Prostate gland (tissue), 2 donors: ENCODE results near the gene PSMD13. TPM values are rescaled to one million over a fixed set of nuclear protein-coding genes. Genes with fewer than 3 reads are reported as not detected.

Experiments used
- DNase-seq: peaks from one replicate; pipeline ENCODE4 v3.0.0-alpha.2; 2019; ENCODE audit warnings: low spot score
- H3K27ac ChIP-seq, 2 donors: fragments of 200-600 bp; sonication (generic); 2 replicates each; pipeline ENCODE4 v1.5.1; 2017 to 2019
- H3K27me3 ChIP-seq: fragments of 200-600 bp; sonication (generic); replicated peaks from 2 replicates; pipeline ENCODE4 v1.5.1; 2019; ENCODE audit not compliant: insufficient read depth
- H3K36me3 ChIP-seq, 2 donors: fragments of 200-600 bp; sonication (generic); 1 replicate in 1 of 2; 2 replicates in 1 of 2; pipeline versions ENCODE4 v1.5.1 to v1.8.1; 2017 to 2019
- H3K4me1 ChIP-seq: fragments of 200-600 bp; sonication (generic); replicated peaks from 2 replicates; pipeline ENCODE4 v1.5.1; 2019
- H3K4me3 ChIP-seq, 2 donors: fragments of 200-600 bp; sonication (generic); 2 replicates each; pipeline ENCODE4 v1.5.1; 2017 to 2019
- H3K9me3 ChIP-seq: fragments of 200-600 bp; sonication (generic); 2 replicates; pipeline ENCODE4 v1.5.1; 2017
- CTCF ChIP-seq, 4 experiments: fragments of 200-600 bp in 2 of 4; fragments of 450-650 bp in 2 of 4; sonication (generic) in 2 of 4; IDR thresholded peaks; 1 replicate in 3 of 4; 2 replicates in 1 of 4; pipeline ENCODE4 v1.5.1; 2016 to 2019; ENCODE audit warnings: antibody characterized with exemption in 4 of 4, mild to moderate bottlenecking in 2 of 4, moderate library complexity in 2 of 4
- POLR2A ChIP-seq: fragments of 450-650 bp; IDR thresholded peaks from one replicate; pipeline ENCODE4 v1.6.1; 2016; ENCODE audit warnings: antibody characterized with exemption, mild to moderate bottlenecking
- POLR2AphosphoS5 ChIP-seq: sonication (generic); formaldehyde crosslinking; IDR thresholded peaks from one replicate; pipeline ENCODE4 v1.6.1; 2017; ENCODE audit warnings: antibody characterized with exemption
- whole genome bisulfite sequencing: methylation state at CpG from one replicate; pipeline ENCODE4 v1.1.5; 2018; 5-methylcytosine and 5-hydroxymethylcytosine counted together
- intact Hi-C: fragments of 100-400 bp; cut with DNase I; formaldehyde crosslinking; loops from one replicate; pipeline ENCODE4 v1.14.2; 2022
- total RNA-seq, 2 donors: library from RNA; depleted of rRNA; stranded (reverse); fragments of >200 nt; gene quantifications; one replicate each; pipeline ENCODE4 v1.1.0, GENCODE V29; 2016

Gene PSMD13
- total RNA-seq, 2 donors from 2014 or later = 87.4 to 129 TPM

- no peak for DNase-seq
- Histone ChIP-seq H3K36me3 (peaks cover 7 to 12% of the 10 kb centered on the region in 2 donors), H3K9me3 (no peaks in the 10 kb centered on the region), H3K4me3 (no peak overlapping the region), H3K27me3 (no peaks in the 10 kb centered on the region), H3K27ac (no peak overlapping the region), H3K4me1 (no peaks in the 10 kb centered on the region)
- no peak for TF ChIP-seq CTCF (IDR thresholded peaks at IDR 0.05)
- TF ChIP-seq POLR2A = no peak
- no peak for TF ChIP-seq POLR2AphosphoS5
- intact Hi-C loops = no loop called here
- 72% methylated on average over 10 of the region's 10 CpGs for WGBS
Observed at GRCh38 chr11:251550-251949, 14.8 kb downstream of the PSMD13 start.

GRCh38 chr11:252666-253065 lies 15.9 kb downstream of the PSMD13 start:
- intact Hi-C loops = no loop called here
- no peak for TF ChIP-seq POLR2A
- TF ChIP-seq POLR2AphosphoS5 = no peak
- no peak for TF ChIP-seq CTCF (IDR thresholded peaks at IDR 0.05)
- Histone ChIP-seq H3K4me1 (no peaks in the 10 kb centered on the region), H3K4me3 (no peak overlapping the region), H3K27ac (no peak overlapping the region), H3K36me3 (peaks cover 6% of the 10 kb centered on the region in 2 donors), H3K27me3 (no peaks in the 10 kb centered on the region), H3K9me3 (no peaks in the 10 kb centered on the region)
- 88% methylated on average over 6 of the region's 8 CpGs for WGBS
- DNase-seq = no peak

DNA sequence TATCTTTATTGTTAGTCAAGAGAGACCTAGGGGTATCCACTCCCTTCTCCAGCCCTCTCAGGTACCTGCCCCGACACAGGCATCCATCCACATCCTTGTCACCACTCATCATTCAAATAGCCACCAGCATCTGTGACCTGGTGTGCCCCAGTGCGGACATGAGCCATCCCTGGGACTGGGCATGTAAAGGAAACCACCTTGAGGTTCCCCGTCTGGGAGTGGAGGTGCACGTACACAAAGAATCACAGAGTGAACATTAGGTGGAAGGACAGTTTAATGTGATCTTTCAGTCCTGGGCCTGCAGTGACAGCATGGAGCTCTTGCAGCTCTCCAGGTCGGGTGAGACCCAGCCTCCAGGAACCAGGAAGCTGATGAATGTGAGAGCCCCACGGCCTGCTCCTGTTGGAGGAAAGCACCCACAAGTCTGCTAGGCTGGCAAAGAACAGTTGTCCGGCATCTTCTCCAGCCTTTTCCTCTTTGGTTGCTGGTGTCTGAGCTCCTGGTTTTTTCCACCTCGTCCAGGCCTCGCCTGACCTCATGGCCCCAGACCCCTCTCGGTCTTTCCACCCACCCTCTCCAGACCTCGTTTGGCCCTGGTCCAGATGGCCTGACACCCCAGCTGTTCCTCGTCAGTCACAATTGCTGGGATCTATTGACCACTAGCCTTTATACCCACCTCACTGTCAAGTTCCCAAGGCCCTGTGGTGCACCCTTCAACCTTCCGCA lies 16.5 kb downstream of the PSMD13 start:
- H3K36me3 ChIP-seq = peaks cover 0 to 6% of the 10 kb centered on the region in 2 donors
- no peak for DNase-seq
- intact Hi-C loops = no loop called here

GRCh38 chr11:253886-254270 lies 17.1 kb downstream of the PSMD13 start:
- Histone ChIP-seq H3K9me3 (no peaks in the 10 kb centered on the region), H3K27me3 (no peaks in the 10 kb centered on the region), H3K4me1 (no peaks in the 10 kb centered on the region), H3K4me3 (no peak overlapping the region), H3K36me3 (peaks cover 0 to 4% of the 10 kb centered on the region in 2 donors), H3K27ac (no peak overlapping the region)
- intact Hi-C loops = no loop called here
- TF ChIP-seq POLR2AphosphoS5 (no peak), POLR2A (no peak), CTCF (IDR thresholded peaks at IDR 0.05) (no peak)
- no peak for DNase-seq
- 87% methylated on average over 5 of the region's 5 CpGs for WGBS

More for the DNA sequence above, 16.5 kb downstream of the PSMD13 start:
- TF ChIP-seq POLR2AphosphoS5 (no peak), CTCF (IDR thresholded peaks at IDR 0.05) (no peak), POLR2A (no peak)
- Histone ChIP-seq H3K4me3 (no peak overlapping the region), H3K9me3 (no peaks in the 10 kb centered on the region), H3K27me3 (no peaks in the 10 kb centered on the region), H3K4me1 (no peaks in the 10 kb centered on the region), H3K27ac (no peak overlapping the region)
- WGBS = 74% methylated on average over 13 of the region's 13 CpGs

GRCh38 chr11:255176-255575 lies 18.4 kb downstream of the PSMD13 start:
- intact Hi-C loops = no loop called here
- Histone ChIP-seq H3K4me1 (no peaks in the 10 kb centered on the region), H3K4me3 (no peak overlapping the region), H3K36me3 (no peaks in the 10 kb centered on the region), H3K27ac (no peak overlapping the region), H3K9me3 (no peaks in the 10 kb centered on the region), H3K27me3 (no peaks in the 10 kb centered on the region)
- 61% methylated on average over 3 of the region's 3 CpGs for WGBS
- DNase-seq = no peak
- TF ChIP-seq POLR2A = no peak
- no peak for TF ChIP-seq CTCF (IDR thresholded peaks at IDR 0.05)
- TF ChIP-seq POLR2AphosphoS5 = no peak
